Activated CD8-positive, alpha-beta memory T cell treated with anti-CD3 and anti-CD28 coated beads for 48 hours (primary cell): Measurements from ENCODE around the gene TRAPPC12.
"Not testable (repeated sequence)": the region's sequence is repeated elsewhere in the genome, so short reads cannot be mapped to it uniquely, and the experiment has no call there.

Source experiments
- DNase-seq, 3 experiments: peaks; one replicate each; pipeline ENCODE4 v3.0.0-alpha.2; 2020; ENCODE audit warnings: low read depth in 2 of 3, low spot score in 2 of 3

TRAPPC12 gene

DNA sequence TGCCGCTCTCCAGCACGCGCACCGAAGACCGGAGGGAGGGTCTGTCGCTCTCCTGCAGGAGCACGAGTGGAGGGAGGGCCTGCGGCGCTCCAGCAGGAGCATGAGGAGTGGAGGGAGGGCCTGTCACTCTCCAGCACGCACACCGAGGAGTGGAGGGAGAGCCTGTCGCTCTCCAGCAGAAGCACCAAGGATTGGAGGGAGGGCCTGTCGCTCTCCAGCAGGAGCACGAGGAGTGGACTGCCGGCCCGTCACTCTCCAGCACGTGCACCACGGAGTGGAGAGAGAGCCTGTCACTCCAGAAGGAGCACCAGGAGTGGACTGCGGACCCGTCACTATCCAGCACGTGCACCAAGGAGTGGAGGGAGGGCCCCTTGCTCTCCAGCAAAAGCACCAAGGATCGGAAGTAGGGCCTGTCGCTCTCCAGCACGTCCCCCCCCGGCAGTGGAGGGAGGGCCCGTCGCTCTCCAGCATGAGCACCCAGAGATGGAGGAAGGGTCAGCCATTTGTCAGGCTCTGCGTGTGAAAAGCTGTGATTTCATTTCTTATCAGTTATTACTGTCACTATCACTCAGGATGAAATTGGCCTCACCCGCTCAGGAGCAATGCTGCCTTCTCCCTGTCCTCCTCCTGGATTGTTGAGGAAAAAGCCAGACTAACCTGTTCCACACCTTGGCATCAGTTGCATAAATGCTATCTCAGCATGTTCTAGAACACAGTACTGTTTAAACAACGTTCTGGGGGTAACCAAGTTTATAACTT lies 103.9 kb downstream of the TRAPPC12 start:
- DNase-seq = no peak

- no peak for DNase-seq
Measured at GRCh38 chr2:3483986-3484960, 104.8 kb downstream of the TRAPPC12 start.

DNA sequence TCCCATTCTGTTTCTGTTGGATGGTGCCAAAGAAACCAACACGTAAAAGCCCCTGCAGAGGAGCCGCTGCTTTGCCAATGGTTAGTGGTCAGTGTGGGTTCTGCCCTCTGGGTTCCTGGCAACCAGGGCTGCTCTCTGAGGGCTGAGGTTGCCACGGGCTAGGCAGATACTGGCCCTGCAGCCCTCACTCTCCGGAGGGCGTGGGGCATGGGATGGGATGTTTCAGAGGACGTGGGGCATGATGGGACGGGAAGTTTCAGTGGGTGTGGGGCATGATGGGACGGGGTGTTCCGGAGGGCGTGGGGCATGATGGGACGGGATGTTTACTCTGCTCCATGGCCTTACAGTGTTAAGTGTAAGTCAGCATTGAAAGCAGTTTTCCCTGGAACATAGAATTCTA lies 105.7 kb downstream of the TRAPPC12 start:
- DNase-seq = no peak

DNA sequence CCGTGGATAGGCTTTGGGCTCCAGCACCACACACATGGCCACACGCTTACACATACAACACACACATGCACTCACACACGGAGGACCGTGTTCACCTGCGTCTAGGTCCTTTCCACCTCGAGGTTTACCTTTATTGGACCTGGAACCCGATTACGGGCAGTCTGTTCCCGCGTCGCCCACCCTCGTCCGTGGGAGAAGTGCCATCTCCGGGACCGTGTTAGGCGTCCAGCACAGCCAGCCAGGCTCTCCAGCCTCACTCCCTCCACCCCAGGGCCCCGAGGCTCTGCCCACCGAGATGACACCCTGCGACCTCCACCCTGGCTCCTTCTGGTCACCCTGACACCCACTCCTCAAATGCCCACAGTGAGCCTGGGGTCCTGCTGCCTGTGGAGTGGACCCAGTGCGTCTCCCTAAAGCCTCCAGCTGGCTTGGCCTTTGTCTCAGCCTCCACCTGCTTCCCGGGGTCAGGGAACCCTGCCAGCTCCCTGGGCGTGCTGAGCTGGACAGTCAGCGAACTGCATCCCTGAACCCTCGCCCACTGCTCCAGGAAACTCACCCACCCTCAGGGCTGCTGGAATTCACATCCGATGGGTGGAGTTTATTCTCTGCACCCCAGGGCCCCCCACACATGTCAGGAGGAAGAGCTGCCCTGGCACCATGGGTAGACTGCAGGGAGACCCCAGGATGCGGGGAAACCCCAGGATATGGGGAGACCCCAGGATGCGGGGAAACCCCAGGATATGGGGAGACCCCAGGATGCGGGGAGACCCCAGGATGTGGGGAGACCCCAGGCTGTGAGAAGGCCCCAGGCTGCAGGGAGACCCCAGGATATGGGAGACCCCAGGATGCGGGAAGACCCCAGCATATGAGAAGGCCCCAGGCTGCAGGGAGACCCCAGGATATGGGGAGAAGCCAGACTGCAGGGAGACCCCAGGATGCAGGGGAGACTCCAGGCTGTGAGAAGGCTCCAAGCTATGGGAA lies 106.8 kb downstream of the TRAPPC12 start:
- DNase-seq = no peak

DNA sequence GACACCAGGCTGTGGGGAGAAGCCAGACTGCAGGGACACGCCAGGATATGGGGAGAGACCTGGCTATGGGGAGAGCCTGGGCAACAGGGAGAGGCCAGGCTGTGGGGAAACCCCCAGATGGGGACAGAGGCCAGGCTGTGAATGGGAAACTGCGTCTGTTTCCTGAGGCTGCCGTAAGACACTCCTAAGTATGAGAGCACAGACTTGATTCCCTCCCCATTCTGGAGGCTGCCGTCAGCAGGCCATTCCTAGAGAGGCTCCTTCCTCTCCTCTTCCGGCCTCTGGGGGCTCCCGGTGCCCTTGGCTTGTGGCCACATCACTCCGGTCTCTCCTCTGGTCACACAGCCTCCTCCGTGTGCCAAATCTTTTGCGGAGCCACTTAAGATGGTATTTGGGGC lies 107.5 kb downstream of the TRAPPC12 start:
- no peak for DNase-seq

DNA sequence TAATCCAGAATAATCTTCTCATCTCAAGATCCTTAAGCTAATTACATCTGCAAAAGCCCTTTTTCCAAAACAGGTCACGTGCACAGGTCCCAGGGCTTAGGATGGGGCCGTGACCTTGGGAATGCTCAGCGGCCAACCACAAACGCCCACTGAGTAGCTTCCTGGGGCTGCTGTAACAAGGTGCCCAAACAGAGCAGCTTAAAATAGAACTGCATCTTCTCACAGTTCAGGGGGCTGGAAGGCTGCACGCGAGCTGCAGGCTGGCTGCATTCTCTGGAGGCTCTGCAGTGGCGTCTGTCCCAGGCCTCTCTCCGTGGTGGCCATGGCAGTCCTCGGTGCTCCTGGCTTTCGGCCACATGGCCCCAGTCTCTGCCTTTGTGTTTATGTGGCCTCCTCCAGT lies 107.9 kb downstream of the TRAPPC12 start:
- no peak for DNase-seq

DNA sequence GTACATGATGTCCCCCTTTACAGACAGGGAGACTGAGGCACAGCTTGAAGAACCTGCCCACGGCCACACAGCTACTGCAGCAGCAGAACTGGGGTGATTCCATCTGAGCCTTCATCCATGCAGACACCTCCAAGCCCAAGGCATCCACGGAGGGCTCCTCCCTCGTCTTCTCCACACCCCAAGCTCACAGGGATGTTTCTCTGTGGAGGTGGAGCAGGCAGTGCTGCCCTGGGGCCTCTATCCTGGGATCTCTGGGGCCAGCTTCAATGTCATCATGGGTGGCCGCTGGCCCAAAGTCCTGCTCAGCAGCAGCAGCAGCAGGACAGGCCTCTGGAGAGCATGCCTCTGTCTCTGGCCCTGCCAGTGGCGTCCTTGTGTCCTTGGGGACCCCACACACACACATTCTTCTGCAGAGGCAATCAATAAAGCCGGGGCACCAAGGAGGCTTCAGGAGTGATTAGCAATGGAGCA lies 108.6 kb downstream of the TRAPPC12 start:
- DNase-seq = no peak

GRCh38 chr2:3488855-3489763 lies 109.6 kb downstream of the TRAPPC12 start:
- no peak for DNase-seq

GRCh38 chr2:3489764-3490115 lies 110.2 kb downstream of the TRAPPC12 start:
- DNase-seq = no peak

DNA sequence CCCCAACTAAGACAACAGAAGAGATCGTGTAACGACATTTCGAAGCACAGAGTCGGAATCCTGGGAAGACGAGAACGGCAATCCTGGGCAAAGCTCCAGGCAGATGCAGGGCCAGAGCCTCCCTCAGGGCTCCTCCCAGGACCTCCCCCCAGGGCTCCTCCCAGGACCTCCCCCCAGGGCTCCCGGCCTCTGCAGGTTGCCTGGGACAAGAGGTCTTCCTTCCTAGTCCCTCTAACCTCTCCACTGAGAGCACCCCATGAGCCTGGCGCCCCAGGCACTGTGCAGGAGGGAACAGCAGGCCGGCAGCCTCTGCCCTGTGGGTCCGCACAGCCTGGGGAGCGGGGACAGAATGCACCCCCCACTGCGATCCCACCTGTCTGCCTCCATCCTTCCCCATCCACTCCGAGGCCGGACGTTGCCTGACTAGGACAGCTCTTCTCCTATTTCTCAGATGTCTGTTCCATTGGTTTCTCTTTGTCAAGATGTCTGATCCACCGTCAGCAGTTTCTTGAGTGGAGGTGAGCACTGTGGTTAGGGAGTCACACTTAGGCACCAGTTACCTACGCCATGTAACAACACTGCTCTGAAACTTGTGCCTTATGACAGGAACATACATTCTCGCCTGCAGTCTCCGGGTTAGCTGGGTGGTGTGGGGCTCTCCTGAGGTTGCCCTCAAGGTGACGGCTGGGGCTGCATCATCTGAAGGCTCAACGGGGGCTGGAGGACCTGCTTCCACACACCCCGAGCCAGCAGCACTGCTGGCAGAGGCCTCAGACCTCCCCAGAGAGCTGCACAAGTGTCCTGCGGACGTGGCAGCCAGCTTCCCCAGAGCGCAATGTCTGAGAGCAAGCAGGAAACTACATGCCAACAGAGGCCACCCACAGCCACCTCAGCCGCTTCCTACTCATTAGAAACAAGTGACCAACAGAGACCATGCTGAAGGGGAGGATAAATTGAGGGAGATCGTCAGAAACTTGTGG lies 111.0 kb downstream of the TRAPPC12 start:
- no peak for DNase-seq

DNA sequence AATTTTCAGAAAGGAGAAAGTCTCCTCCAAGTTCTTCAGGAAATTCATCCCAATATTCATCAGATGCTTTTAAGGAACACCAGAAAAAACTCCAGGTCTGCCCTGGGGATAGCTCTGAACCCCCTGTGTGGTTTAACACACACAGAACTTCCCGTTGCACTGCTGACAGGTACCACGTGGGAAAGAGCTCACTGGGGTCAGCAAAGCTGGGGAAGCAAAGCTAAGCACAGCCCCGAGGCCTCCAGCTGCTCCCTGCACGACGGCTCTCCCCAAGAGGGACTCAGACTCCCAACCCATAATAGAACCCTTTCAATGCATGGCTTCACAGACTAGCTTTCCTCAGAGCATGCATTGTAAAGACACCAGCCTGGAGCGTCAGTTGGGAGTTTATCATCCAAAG lies 111.8 kb downstream of the TRAPPC12 start:
- DNase-seq = no peak

DNA sequence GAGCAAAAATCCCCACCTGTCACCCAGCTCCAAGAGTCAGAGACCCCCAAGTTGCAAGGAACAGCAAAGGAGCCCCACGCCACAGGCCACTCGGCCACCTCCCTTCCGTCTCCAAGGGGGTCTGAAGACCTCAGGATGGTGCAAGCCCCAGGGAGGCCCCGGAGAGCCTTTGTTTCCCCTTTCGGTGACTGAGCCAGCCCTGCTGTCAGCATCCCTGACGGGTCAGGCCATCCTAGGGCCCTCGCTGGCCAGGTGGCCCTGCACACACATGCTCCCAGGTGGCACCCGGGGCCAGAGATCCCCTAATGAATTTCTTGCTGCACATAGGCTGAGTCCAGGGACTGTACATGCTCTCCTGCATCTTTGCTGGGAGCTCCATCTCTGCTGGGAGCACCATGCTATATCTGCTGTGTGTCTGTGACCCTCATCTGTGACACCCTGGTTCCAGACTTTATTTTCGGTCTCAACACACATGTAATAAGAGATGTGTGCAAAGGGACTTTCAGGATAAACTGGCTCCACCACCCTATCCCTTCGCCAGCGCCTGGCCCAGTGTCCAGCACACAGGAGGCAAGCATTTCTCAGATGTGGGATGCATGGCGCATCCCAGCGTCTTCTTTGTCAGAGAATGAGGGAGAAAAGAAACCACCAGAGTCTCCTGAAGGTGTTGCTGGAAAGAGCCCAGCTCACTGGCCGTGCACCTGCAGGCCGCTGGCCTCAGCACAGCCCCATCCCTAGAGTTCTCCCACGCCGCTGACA lies 112.4 kb downstream of the TRAPPC12 start:
- DNase-seq = no peak

GRCh38 chr2:3492475-3492787 lies 112.9 kb downstream of the TRAPPC12 start:
- not testable (repeated sequence) for DNase-seq

DNA sequence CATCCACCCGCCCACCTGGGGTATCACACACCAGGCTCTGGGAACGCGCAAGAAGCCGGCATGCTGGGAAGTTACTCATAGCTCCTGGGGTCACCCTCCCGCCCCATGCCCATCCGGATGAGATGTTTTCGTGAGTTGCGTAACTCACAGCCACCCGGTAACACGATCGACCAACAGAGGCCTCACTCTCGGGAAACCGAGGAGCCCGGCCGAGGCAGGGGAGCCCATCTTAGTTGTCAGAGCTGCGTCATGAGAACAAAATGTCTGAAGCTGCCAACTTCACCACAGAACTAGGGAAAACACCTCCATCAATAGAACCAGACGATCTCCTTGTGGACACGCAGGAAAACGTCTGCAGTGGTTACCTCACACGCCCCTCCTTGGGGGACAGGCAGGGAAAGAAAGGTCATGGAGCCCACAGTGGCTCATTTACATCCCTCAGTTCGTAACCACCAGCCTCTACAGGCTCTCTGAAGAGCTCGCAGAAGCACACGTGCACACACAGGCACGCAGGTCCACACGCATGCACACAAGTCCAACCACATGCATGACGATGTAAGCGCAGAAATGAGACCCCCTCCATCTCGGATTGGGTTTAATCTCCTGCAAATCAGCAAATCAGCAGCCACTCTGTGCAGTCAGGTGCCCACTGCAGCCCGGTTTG lies 113.6 kb downstream of the TRAPPC12 start:
- no peak for DNase-seq

DNA sequence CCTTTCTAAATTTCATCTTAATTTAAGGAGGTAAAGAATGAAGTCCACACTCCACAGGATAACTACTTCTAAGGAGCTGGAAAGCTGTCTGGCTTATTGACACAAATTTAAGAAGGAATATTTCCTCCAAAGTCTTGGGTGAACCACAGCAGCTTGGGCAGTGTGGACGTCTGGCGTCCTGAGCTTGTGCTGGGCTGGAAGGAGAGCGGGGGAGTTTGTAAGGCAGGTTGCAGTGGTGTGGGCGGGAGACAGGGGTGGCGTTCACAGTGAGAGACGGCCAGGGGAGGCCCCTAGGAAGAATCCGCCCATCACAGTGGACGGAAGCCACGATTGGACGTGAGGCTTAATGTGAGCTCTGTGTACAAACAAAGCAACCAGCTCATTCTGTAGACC lies 114.1 kb downstream of the TRAPPC12 start:
- no peak for DNase-seq

GRCh38 chr2:3494984-3495666 lies 115.6 kb downstream of the TRAPPC12 start:
- DNase-seq = no peak

DNA sequence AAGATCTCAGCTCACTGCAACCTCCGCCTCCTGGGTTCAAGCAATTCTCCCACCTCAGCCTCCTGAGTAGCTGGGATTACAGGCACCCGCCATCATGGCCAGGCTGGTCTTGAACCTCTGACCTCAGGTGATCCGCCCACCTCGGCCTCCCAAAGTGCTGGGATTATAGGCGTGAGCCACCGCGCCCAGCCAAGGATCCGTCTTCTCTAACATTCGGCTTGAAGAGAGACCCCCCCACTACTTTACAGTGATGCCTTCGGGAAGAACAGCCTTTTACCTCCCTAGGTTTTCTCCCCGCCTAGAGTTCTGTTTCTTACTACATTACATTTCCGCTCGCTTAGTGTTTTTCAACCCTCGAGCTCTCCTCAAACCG lies 117.2 kb downstream of the TRAPPC12 start:
- DNase-seq = not testable (repeated sequence)
